ENCODE results near the gene IGSF3.
A peak's percentile ranks its signal among the peaks of the same experiment; 100 is the strongest.

The IGSF3 gene

DNA sequence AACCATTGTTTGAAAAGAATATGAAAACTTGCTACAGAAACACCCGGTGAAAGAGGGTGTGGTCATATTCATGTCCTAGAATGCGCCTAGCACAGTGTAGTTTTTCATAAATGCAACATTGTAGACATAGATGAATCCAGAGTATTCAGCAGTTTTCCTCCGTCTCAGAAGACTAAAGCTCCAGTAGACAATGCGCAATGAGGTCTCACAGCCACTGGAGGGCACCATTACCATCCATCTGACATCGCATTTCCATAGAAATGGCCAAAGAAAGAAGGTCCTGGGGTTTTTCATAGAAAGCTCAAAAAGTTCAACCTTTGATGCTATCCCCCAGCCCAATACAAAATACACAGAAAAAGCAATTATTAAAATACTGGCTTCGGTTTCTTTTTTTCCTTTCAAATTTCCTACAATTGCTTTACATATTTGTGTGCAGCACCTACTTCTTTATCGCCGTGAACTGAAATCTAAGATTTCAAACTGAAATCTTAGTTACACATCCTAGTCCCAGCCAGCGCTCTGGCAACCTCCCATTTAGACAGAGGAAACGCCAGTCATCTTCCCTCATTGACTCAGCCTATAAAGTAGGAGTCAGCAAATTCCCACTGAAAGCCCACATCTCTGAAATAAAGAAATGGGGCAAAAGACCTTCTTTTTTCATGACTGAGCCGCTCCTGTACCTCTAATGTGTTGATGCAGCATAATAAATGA, 92.8 kb downstream of the IGSF3 start:
- Histone ChIP-seq H3K4me1 (ENCODE audit: low read depth, poor library complexity, severe bottlenecking) (peaks cover 21% of the 10 kb centered on the region), H3K9ac (no peak overlapping the region), H3K4me3 (IDR thresholded peaks at IDR 0.05; ENCODE audit: insufficient read depth, low read depth, low read length) (no peak overlapping the region)

GRCh38 chr1:116573431-116574095, 94.0 kb downstream of the IGSF3 start:
- H3K4me2 ChIP-seq: no peak overlapping the region
- peaks cover 6% of the 10 kb centered on the region; the same call in 1 of the 2 replicates for H3K79me2 ChIP-seq (ENCODE audit: insufficient read depth, low read depth)
- no peaks in the 10 kb centered on the region for H3K27me3 ChIP-seq (ENCODE audit: insufficient read depth, low read depth)
- no peak overlapping the region for H3K27ac ChIP-seq
- no peak overlapping the region for H3K9ac ChIP-seq
- H2AFZ ChIP-seq (ENCODE audit: low read depth): no peak overlapping the region
- no peaks in the 10 kb centered on the region for H4K20me1 ChIP-seq (ENCODE audit: insufficient read depth)
- H3K36me3 ChIP-seq (ENCODE audit: insufficient read depth): no peaks in the 10 kb centered on the region
- no peak for TF ChIP-seq CTCF (conservative IDR thresholded peaks at IDR 0.05; ENCODE audit: low read depth, low read length)
- no peak overlapping the region for H3K4me3 ChIP-seq (IDR thresholded peaks at IDR 0.05; ENCODE audit: insufficient read depth, low read depth, low read length)
- peaks cover 33% of the 10 kb centered on the region for H3K4me1 ChIP-seq (ENCODE audit: low read depth, poor library complexity, severe bottlenecking)

More for the DNA sequence above, 92.8 kb downstream of the IGSF3 start:
- no peak overlapping the region for H3K4me2 ChIP-seq
- no peaks in the 10 kb centered on the region for H4K20me1 ChIP-seq (ENCODE audit: insufficient read depth)
- no peaks in the 10 kb centered on the region for H3K27me3 ChIP-seq (ENCODE audit: insufficient read depth, low read depth)
- no peak overlapping the region for H2AFZ ChIP-seq (ENCODE audit: low read depth)
- H3K79me2 ChIP-seq (ENCODE audit: insufficient read depth, low read depth): peaks cover 3% of the 10 kb centered on the region; the same call in 1 of the 2 replicates
- TF ChIP-seq CTCF (conservative IDR thresholded peaks at IDR 0.05; ENCODE audit: low read depth, low read length): peak; percentile 64
- H3K27ac ChIP-seq: no peak overlapping the region
- no peaks in the 10 kb centered on the region for H3K36me3 ChIP-seq (ENCODE audit: insufficient read depth)

- Histone ChIP-seq H3K4me2 (no peak overlapping the region), H3K9ac (no peak overlapping the region), H3K36me3 (ENCODE audit: insufficient read depth) (no peaks in the 10 kb centered on the region), H3K4me3 (IDR thresholded peaks at IDR 0.05; ENCODE audit: insufficient read depth, low read depth, low read length) (no peak overlapping the region), H3K27me3 (ENCODE audit: insufficient read depth, low read depth) (no peaks in the 10 kb centered on the region), H3K27ac (no peak overlapping the region), H3K79me2 (ENCODE audit: insufficient read depth, low read depth) (peaks cover 6% of the 10 kb centered on the region; the same call in 1 of the 2 replicates), H2AFZ (ENCODE audit: low read depth) (no peak overlapping the region), H4K20me1 (ENCODE audit: insufficient read depth) (no peaks in the 10 kb centered on the region), H3K4me1 (ENCODE audit: low read depth, poor library complexity, severe bottlenecking) (peaks cover 39% of the 10 kb centered on the region)
- TF ChIP-seq CTCF (conservative IDR thresholded peaks at IDR 0.05; ENCODE audit: low read depth, low read length): no peak
Measured at GRCh38 chr1:116572771-116573430, 94.6 kb downstream of the IGSF3 start.

DNA sequence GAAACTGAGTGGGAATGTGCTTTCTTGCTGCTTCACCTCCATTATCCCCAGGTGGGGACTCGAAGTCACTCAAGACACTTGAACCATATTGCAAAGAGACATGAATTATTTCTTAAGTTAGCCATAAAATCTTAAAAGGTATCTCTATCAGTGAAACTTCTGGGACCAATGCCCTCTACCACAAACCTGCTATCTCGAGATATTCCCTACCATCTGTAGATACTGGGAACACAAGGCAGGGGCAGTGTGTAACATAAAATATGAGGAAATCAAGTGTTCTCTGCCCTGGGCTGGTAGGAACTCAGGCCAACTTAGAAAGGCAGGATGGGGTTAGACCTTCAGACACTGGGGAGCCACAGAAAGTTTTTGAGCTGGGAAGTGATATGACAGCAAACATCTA, 95.4 kb downstream of the IGSF3 start:
- no peak overlapping the region for H3K4me2 ChIP-seq

More for the DNA sequence above, 95.4 kb downstream of the IGSF3 start:
- no peaks in the 10 kb centered on the region for H3K27me3 ChIP-seq (ENCODE audit: insufficient read depth, low read depth)
- peak overlapping the region; percentile 3 for H3K4me3 ChIP-seq (IDR thresholded peaks at IDR 0.05; ENCODE audit: insufficient read depth, low read depth, low read length)
- H3K79me2 ChIP-seq (ENCODE audit: insufficient read depth, low read depth): peaks cover 6% of the 10 kb centered on the region; the same call in 1 of the 2 replicates
- no peaks in the 10 kb centered on the region for H4K20me1 ChIP-seq (ENCODE audit: insufficient read depth)
- no peak overlapping the region for H2AFZ ChIP-seq (ENCODE audit: low read depth)
- no peak overlapping the region for H3K27ac ChIP-seq
- no peak for TF ChIP-seq CTCF (conservative IDR thresholded peaks at IDR 0.05; ENCODE audit: low read depth, low read length)
- peaks cover 46% of the 10 kb centered on the region for H3K4me1 ChIP-seq (ENCODE audit: low read depth, poor library complexity, severe bottlenecking)
- H3K36me3 ChIP-seq (ENCODE audit: insufficient read depth): no peaks in the 10 kb centered on the region
- H3K9ac ChIP-seq: no peak overlapping the region

Measured in KMS-11 (cell line).